GM12878 (cell line): Measurements from ENCODE around the gene KIF21A. TPM values are rescaled to one million over a fixed set of nuclear protein-coding genes. Genes with fewer than 3 reads are reported as not detected.

Source experiments
- ATAC-seq: fragments of 200-7000 bp; cut with Tn5 transposase; 3 replicates; pipeline ENCODE4 v1.9.1; 2020; ENCODE audit warnings: mild to moderate bottlenecking, moderate library complexity
- BruUV-seq: library from RNA; stranded (reverse); fragments of 400-500 nt; replicated peaks from 2 replicates; lab custom pipeline; 2021; lab: Mats Ljungman, UMichigan
- CTCF ChIA-PET: fragments of 300-600 bp; sonication (Branson Sonifier 250); formaldehyde crosslinking; extraction: SDS; loops from one replicate; lab custom pipeline; 2021; ENCODE audit warnings: inconsistent platforms; lab: Yijun Ruan, JAX
- POLR2A ChIA-PET: fragments of 350-600 bp; formaldehyde crosslinking; extraction: SDS; loops from one replicate; lab custom pipeline; 2021; ENCODE audit warnings: inconsistent platforms; lab: Charles Lee
- RAD21 ChIA-PET: fragments of 300-600 bp; sonication (Branson Sonifier 250); formaldehyde crosslinking; loops from one replicate; lab custom pipeline; 2023; ENCODE audit warnings: antibody characterized with exemption; ENCODE audit not compliant: unreplicated experiment; lab: Charles Lee
- SMC1A ChIA-PET: fragments of 300-600 bp; sonication (Branson Sonifier 250); formaldehyde crosslinking; loops from one replicate; lab custom pipeline; 2023; ENCODE audit not compliant: unreplicated experiment, uncharacterized antibody; lab: Charles Lee
- DNase-seq: peaks from one replicate; pipeline ENCODE4 v3.0.0-alpha.2; 2011; ENCODE audit warnings: low read depth, low spot score
- FAIRE-seq: peaks from 3 replicates; lab custom pipeline; 2011; peaks lifted over from hg19 to GRCh38; lab: Jason Lieb, UNC
- H2AFZ ChIP-seq: 2 replicates; pipeline ENCODE4 v1.6.0; 2011; ENCODE audit warnings: low read depth, low read length, control low read depth; ENCODE audit not compliant: control insufficient read depth
- H3K27ac ChIP-seq: 2 replicates; pipeline ENCODE4 v1.5.1; 2011; ENCODE audit warnings: control low read depth; ENCODE audit not compliant: control insufficient read depth, insufficient read depth
- H3K27me3 ChIP-seq, 2 experiments: replicated peaks in 1 of 2; 2 replicates each; pipeline versions ENCODE4 v1.6.0 to v1.6.1; 2011; ENCODE audit warnings: low read length in 1 of 2; ENCODE audit not compliant: control insufficient read depth in 2 of 2, insufficient read depth in 2 of 2
- H3K36me3 ChIP-seq, 2 experiments: 2 replicates each; pipeline ENCODE4 v1.5.1; 2011; ENCODE audit warnings: low read length in 1 of 2; ENCODE audit not compliant: control insufficient read depth in 2 of 2, insufficient read depth in 2 of 2
- H3K4me1 ChIP-seq: 2 replicates; pipeline ENCODE4 v1.6.1; 2011; ENCODE audit warnings: mild to moderate bottlenecking, low read length, moderate library complexity, mixed read lengths; ENCODE audit not compliant: control insufficient read depth, insufficient read depth
- H3K4me2 ChIP-seq: 2 replicates; pipeline ENCODE4 v1.6.0; 2011; ENCODE audit warnings: control low read depth; ENCODE audit not compliant: control insufficient read depth, insufficient read depth
- H3K4me3 ChIP-seq: fragments of 200-600 bp; sonication (generic); 2 replicates; pipeline ENCODE4 v1.5.1; 2016
- H3K79me2 ChIP-seq: 2 replicates; pipeline ENCODE4 v1.6.0; 2011; ENCODE audit warnings: low read length; ENCODE audit not compliant: control insufficient read depth, insufficient read depth
- H3K9ac ChIP-seq: 2 replicates; pipeline ENCODE4 v1.8.0; 2011; ENCODE audit warnings: low read length, control low read depth, mixed read lengths; ENCODE audit not compliant: control insufficient read depth, insufficient read depth
- H3K9me3 ChIP-seq: replicated peaks from 3 replicates; pipeline ENCODE4 v1.5.1; 2011; ENCODE audit warnings: mild to moderate bottlenecking, low read length; ENCODE audit not compliant: control insufficient read depth, insufficient read depth
- H4K20me1 ChIP-seq: 2 replicates; pipeline ENCODE4 v1.6.0; 2011; ENCODE audit not compliant: control insufficient read depth, insufficient read depth
- ASH2L ChIP-seq: fragments of 300-600, 200-600 bp; sonication (generic); IDR thresholded peaks from 2 replicates; pipeline ENCODE4 v1.6.1; 2017; ENCODE audit warnings: low read depth, mild to moderate bottlenecking, borderline replicate concordance
- BHLHE40 ChIP-seq, 2 experiments: fragments of 450-650 bp in 1 of 2; IDR thresholded peaks; 2 replicates each; pipeline ENCODE4 v1.6.1; 2011 to 2017; ENCODE audit warnings: low read depth in 2 of 2, borderline replicate concordance in 1 of 2, improper control_type of control experiment in 1 of 2, low read length in 1 of 2, mild to moderate bottlenecking in 1 of 2
- ESRRA ChIP-seq: IDR thresholded peaks from 2 replicates; pipeline ENCODE4 v1.6.1; 2012; ENCODE audit warnings: mild to moderate bottlenecking, low read length, improper control_type of control experiment
- FOXM1 ChIP-seq: IDR thresholded peaks from 2 replicates; pipeline ENCODE4 v1.6.1; 2012; ENCODE audit warnings: low read depth, mild to moderate bottlenecking, inconsistent platforms, low read length, moderate library complexity
- LARP7 ChIP-seq: fragments of 450-650 bp; IDR thresholded peaks from 2 replicates; pipeline ENCODE4 v1.6.1; 2017; ENCODE audit warnings: mild to moderate bottlenecking
- NBN ChIP-seq: fragments of 450-650 bp; IDR thresholded peaks from 2 replicates; pipeline ENCODE4 v1.6.1; 2016
- NRF1 ChIP-seq: conservative IDR thresholded peaks from 2 replicates; pipeline ENCODE4 v1.6.1; 2011; ENCODE audit warnings: mild to moderate bottlenecking, low read depth, low read length, improper control_type of control experiment
- RBBP5 ChIP-seq: fragments of 200-600 bp; sonication (generic); conservative IDR thresholded peaks from 2 replicates; pipeline ENCODE4 v1.6.1; 2016
- RCOR1 ChIP-seq: conservative IDR thresholded peaks from 2 replicates; pipeline ENCODE4 v1.6.1; 2012; ENCODE audit warnings: low read depth, low read length, improper control_type of control experiment
- RELA ChIP-seq: fragments of 450-650 bp; IDR thresholded peaks from 2 replicates; pipeline ENCODE4 v1.8.0; 2014; ENCODE audit warnings: borderline replicate concordance; ENCODE audit not compliant: partially characterized antibody
- SIN3A ChIP-seq: IDR thresholded peaks from 2 replicates; pipeline ENCODE4 v1.6.1; 2012; ENCODE audit warnings: low read depth, low read length, improper control_type of control experiment
- SPI1 ChIP-seq: IDR thresholded peaks from 2 replicates; pipeline ENCODE4 v1.6.1; 2011; ENCODE audit warnings: low read depth, mild to moderate bottlenecking, low read length, moderate library complexity, borderline replicate concordance; ENCODE audit not compliant: insufficient read depth
- WGBS: methylation state at CpG from one replicate; pipeline ENCODE4 v1.1.6; 2016; ENCODE audit warnings: low lambda C conversion rate; ENCODE audit not compliant: insufficient replicate concordance, insufficient coverage; ENCODE audit errors: missing lambda C conversion rate; 5-methylcytosine and 5-hydroxymethylcytosine counted together
- in situ Hi-C: fragments of 300-500 bp; cut with MboI; formaldehyde crosslinking; loops from 9 replicates; pipeline ENCODE4 v1.14.3; 2018; ENCODE audit warnings: mixed read lengths
- intact Hi-C: fragments of 100-400 bp; cut with micrococcal nuclease; formaldehyde crosslinking; loops from one replicate; pipeline ENCODE4 v1.14.2; 2022; ENCODE audit not compliant: unreplicated experiment
- polyA plus RNA-seq, 11 experiments: library from polyadenylated mRNA; depleted of rRNA in 4 of 11; unstranded in 6 of 11; stranded (reverse) in 5 of 11; fragments of >200 nt; fragmentation: Nextera tagmentation in 4 of 11; fragmentation: Illumina TruSeq in 1 of 11; extraction: Ambion mirVana in 4 of 11; extraction: Trizol in 1 of 11; gene quantifications; 1 replicate in 1 of 11; 2 replicates in 10 of 11; pipeline versions ENCODE4 v1.2.1 to v1.2.3, GENCODE V29; 2011 to 2016; ENCODE audit warnings: inconsistent platforms in 2 of 11, missing spikeins in 2 of 11, low read depth in 1 of 11
- total RNA-seq, 4 experiments: library from RNA; depleted of rRNA in 3 of 4; stranded (reverse); fragments of >200 nt in 3 of 4; fragmentation: Illumina TruSeq in 1 of 4; extraction: Trizol in 1 of 4; gene quantifications; 2 replicates each; pipeline versions ENCODE4 v1.2.1 to v1.2.3, GENCODE V29; 2013 to 2021
- TF ChIP-seq, protein P1 (sequence below): fragments of 450-650 bp; conservative IDR thresholded peaks from 2 replicates; pipeline ENCODE4 v1.6.1; 2017; ENCODE audit warnings: mild to moderate bottlenecking, moderate library complexity
- TF ChIP-seq, protein P2 (sequence below): fragments of 450-650 bp; IDR thresholded peaks from 2 replicates; pipeline ENCODE4 v1.6.1; 2016; ENCODE audit warnings: mild to moderate bottlenecking, moderate library complexity, borderline replicate concordance
- TF ChIP-seq, protein P3 (sequence below): fragments of 150-350 bp; IDR thresholded peaks from 2 replicates; pipeline ENCODE4 v1.6.1; 2016; ENCODE audit warnings: low read depth, low read length
- TF ChIP-seq, protein P4 (sequence below): IDR thresholded peaks from 2 replicates; pipeline ENCODE4 v1.6.1; 2012; ENCODE audit warnings: low read depth, low read length, improper control_type of control experiment

The KIF21A gene
- total and polyA plus RNA-seq, 10 of the 15 experiments (the other 5 are each of a cell fraction or from before 2014, with no cell fraction given): 21.3 to 42.1 (median 24.5) TPM

DNA sequence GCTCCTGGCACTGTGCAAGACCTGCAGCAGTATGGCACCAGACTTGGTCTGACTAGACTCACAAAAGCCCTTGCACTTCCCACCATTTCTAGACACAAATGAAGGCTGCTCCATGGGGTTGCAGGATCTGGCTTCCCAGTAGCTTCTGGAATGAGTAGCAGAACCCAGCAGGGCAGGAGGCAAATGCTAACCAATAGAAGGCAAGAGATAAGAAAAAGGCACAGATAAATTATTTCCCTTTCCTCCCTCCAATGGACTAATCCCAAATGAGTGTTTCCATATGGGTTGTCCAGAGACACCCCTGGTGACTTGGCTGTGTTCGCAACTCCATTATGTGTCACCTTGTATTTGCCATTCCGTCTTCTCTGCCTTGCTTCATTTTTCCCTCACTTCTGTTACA, 49.7 kb downstream of the KIF21A start:
- H3K27ac ChIP-seq: no peak overlapping the region
- no peaks in the 10 kb centered on the region for H3K4me1 ChIP-seq
- H3K9ac ChIP-seq: no peak overlapping the region
- no peaks in the 10 kb centered on the region for H3K36me3 ChIP-seq
- ChIA-PET POLR2A (interaction anchor here (0.5 kb wide), 1 partner anchor 22 kb away, joined by 6 read pairs; no protein-coding TSS in a partner anchor), CTCF (interaction anchor here (1.0 kb wide), 1 partner anchor 75 kb away, joined by 3 read pairs; no protein-coding TSS in a partner anchor), RAD21 (no interaction called here), SMC1A (no interaction called here)
- no peak overlapping the region for H2AFZ ChIP-seq
- FAIRE-seq (no peak), DNase-seq (no peak), ATAC-seq (no peak)
- H3K9me3 ChIP-seq: no peaks in the 10 kb centered on the region
- H3K79me2 ChIP-seq: no peaks in the 10 kb centered on the region
- no peaks in the 10 kb centered on the region for H3K27me3 ChIP-seq
- WGBS: 96% methylated on average over 2 of the region's 2 CpGs
- no TSS peak for BruUV-seq
- no peak overlapping the region for H3K4me2 ChIP-seq
- no peak overlapping the region for H3K4me3 ChIP-seq
- no peaks in the 10 kb centered on the region for H4K20me1 ChIP-seq
- intact Hi-C loops: no loop called here
- in situ Hi-C loops: no loop called here
- no peak for TF ChIP-seq SIN3A
- no peak for TF ChIP-seq LARP7
- no peak for TF ChIP-seq NRF1
- TF ChIP-seq, protein P1, sequence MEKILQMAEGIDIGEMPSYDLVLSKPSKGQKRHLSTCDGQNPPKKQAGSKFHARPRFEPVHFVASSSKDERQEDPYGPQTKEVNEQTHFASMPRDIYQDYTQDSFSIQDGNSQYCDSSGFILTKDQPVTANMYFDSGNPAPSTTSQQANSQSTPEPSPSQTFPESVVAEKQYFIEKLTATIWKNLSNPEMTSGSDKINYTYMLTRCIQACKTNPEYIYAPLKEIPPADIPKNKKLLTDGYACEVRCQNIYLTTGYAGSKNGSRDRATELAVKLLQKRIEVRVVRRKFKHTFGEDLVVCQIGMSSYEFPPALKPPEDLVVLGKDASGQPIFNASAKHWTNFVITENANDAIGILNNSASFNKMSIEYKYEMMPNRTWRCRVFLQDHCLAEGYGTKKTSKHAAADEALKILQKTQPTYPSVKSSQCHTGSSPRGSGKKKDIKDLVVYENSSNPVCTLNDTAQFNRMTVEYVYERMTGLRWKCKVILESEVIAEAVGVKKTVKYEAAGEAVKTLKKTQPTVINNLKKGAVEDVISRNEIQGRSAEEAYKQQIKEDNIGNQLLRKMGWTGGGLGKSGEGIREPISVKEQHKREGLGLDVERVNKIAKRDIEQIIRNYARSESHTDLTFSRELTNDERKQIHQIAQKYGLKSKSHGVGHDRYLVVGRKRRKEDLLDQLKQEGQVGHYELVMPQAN: no peak
- no peak for TF ChIP-seq ASH2L
- TF ChIP-seq, protein P2, sequence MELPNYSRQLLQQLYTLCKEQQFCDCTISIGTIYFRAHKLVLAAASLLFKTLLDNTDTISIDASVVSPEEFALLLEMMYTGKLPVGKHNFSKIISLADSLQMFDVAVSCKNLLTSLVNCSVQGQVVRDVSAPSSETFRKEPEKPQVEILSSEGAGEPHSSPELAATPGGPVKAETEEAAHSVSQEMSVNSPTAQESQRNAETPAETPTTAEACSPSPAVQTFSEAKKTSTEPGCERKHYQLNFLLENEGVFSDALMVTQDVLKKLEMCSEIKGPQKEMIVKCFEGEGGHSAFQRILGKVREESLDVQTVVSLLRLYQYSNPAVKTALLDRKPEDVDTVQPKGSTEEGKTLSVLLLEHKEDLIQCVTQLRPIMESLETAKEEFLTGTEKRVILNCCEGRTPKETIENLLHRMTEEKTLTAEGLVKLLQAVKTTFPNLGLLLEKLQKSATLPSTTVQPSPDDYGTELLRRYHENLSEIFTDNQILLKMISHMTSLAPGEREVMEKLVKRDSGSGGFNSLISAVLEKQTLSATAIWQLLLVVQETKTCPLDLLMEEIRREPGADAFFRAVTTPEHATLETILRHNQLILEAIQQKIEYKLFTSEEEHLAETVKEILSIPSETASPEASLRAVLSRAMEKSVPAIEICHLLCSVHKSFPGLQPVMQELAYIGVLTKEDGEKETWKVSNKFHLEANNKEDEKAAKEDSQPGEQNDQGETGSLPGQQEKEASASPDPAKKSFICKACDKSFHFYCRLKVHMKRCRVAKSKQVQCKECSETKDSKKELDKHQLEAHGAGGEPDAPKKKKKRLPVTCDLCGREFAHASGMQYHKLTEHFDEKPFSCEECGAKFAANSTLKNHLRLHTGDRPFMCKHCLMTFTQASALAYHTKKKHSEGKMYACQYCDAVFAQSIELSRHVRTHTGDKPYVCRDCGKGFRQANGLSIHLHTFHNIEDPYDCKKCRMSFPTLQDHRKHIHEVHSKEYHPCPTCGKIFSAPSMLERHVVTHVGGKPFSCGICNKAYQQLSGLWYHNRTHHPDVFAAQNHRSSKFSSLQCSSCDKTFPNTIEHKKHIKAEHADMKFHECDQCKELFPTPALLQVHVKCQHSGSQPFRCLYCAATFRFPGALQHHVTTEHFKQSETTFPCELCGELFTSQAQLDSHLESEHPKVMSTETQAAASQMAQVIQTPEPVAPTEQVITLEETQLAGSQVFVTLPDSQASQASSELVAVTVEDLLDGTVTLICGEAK: no peak
- no peak for TF ChIP-seq RELA
- TF ChIP-seq RBBP5: no peak
- TF ChIP-seq NBN: no peak
- TF ChIP-seq, protein P3, sequence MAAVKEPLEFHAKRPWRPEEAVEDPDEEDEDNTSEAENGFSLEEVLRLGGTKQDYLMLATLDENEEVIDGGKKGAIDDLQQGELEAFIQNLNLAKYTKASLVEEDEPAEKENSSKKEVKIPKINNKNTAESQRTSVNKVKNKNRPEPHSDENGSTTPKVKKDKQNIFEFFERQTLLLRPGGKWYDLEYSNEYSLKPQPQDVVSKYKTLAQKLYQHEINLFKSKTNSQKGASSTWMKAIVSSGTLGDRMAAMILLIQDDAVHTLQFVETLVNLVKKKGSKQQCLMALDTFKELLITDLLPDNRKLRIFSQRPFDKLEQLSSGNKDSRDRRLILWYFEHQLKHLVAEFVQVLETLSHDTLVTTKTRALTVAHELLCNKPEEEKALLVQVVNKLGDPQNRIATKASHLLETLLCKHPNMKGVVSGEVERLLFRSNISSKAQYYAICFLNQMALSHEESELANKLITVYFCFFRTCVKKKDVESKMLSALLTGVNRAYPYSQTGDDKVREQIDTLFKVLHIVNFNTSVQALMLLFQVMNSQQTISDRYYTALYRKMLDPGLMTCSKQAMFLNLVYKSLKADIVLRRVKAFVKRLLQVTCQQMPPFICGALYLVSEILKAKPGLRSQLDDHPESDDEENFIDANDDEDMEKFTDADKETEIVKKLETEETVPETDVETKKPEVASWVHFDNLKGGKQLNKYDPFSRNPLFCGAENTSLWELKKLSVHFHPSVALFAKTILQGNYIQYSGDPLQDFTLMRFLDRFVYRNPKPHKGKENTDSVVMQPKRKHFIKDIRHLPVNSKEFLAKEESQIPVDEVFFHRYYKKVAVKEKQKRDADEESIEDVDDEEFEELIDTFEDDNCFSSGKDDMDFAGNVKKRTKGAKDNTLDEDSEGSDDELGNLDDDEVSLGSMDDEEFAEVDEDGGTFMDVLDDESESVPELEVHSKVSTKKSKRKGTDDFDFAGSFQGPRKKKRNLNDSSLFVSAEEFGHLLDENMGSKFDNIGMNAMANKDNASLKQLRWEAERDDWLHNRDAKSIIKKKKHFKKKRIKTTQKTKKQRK: no peak
- no peak for TF ChIP-seq ESRRA
- no peak for TF ChIP-seq FOXM1
- TF ChIP-seq BHLHE40 (IDR thresholded peaks at IDR 0.05; ENCODE audit: borderline replicate concordance in 1 of 2, low read depth in 2 of 2, low read length in 1 of 2): no peak
- no peak for TF ChIP-seq RCOR1
- TF ChIP-seq, protein P4, sequence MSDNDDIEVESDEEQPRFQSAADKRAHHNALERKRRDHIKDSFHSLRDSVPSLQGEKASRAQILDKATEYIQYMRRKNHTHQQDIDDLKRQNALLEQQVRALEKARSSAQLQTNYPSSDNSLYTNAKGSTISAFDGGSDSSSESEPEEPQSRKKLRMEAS: no peak
- TF ChIP-seq SPI1: no peak
